Breast epithelium (tissue), 4 donors: ENCODE data around the gene OTOP3. TPM values are rescaled to one million over a fixed set of nuclear protein-coding genes. Genes with fewer than 3 reads are reported as not detected.

ENCODE experiments used
- DNase-seq, 2 donors: peaks; one replicate each; pipeline ENCODE4 v3.0.0-alpha.2; 2019; ENCODE audit warnings: low spot score in 2 of 2
- H3K27ac ChIP-seq, 2 donors: fragments of 200-600 bp; sonication (generic) in 1 of 2; one replicate each; pipeline ENCODE4 v1.5.1; 2016 to 2019; ENCODE audit warnings: mild to moderate bottlenecking in 1 of 2
- H3K27me3 ChIP-seq, 2 donors: fragments of 200-600 bp; sonication (generic) in 1 of 2; one replicate each; pipeline versions ENCODE4 v1.5.1 to v1.6.0; 2017 to 2019; ENCODE audit warnings: control low read depth in 1 of 2, mild to moderate bottlenecking in 1 of 2
- H3K36me3 ChIP-seq: fragments of 200-600 bp; one replicate; pipeline ENCODE4 v1.5.1; 2019
- H3K4me1 ChIP-seq, 2 donors: fragments of 200-600 bp; sonication (generic); one replicate each; pipeline ENCODE4 v1.5.1; 2016 to 2019; ENCODE audit warnings: control low read depth in 1 of 2
- H3K4me3 ChIP-seq, 3 donors: fragments of 200-600 bp; sonication (generic); 1 replicate in 2 of 3; 2 replicates in 1 of 3; pipeline ENCODE4 v1.5.1; 2016 to 2019; ENCODE audit warnings: mild to moderate bottlenecking in 3 of 3, moderate library complexity in 2 of 3
- H3K9me3 ChIP-seq, 2 donors: fragments of 200-600 bp; sonication (generic) in 1 of 2; one replicate each; pipeline ENCODE4 v1.5.1; 2016 to 2019; ENCODE audit warnings: control low read depth in 1 of 2
- POLR2A ChIP-seq: fragments of 450-650 bp; IDR thresholded peaks from one replicate; pipeline ENCODE4 v1.6.1; 2016; ENCODE audit warnings: antibody characterized with exemption, mild to moderate bottlenecking, moderate library complexity
- POLR2AphosphoS5 ChIP-seq, 3 donors: sonication (generic); formaldehyde crosslinking; IDR thresholded peaks; one replicate each; pipeline ENCODE4 v1.6.1; 2017; ENCODE audit warnings: antibody characterized with exemption in 3 of 3
- intact Hi-C: fragments of 100-400 bp; cut with DNase I; formaldehyde crosslinking; loops from one replicate; pipeline ENCODE4 v1.15.1; 2023; ENCODE audit warnings: low total_unique reads
- total RNA-seq, 3 donors: library from RNA; depleted of rRNA; stranded (reverse); fragments of >200 nt; gene quantifications; one replicate each; pipeline ENCODE4 v1.1.0, GENCODE V29; 2016
- TF ChIP-seq, protein P1 (sequence below), 3 donors: fragments of 450-650 bp; IDR thresholded peaks; one replicate each; pipeline ENCODE4 v1.5.1; 2016 to 2017; ENCODE audit warnings: antibody characterized with exemption in 3 of 3, mild to moderate bottlenecking in 3 of 3, moderate library complexity in 3 of 3

OTOP3 gene
- total RNA-seq, 3 donors from 2014 or later, result not detected

DNA sequence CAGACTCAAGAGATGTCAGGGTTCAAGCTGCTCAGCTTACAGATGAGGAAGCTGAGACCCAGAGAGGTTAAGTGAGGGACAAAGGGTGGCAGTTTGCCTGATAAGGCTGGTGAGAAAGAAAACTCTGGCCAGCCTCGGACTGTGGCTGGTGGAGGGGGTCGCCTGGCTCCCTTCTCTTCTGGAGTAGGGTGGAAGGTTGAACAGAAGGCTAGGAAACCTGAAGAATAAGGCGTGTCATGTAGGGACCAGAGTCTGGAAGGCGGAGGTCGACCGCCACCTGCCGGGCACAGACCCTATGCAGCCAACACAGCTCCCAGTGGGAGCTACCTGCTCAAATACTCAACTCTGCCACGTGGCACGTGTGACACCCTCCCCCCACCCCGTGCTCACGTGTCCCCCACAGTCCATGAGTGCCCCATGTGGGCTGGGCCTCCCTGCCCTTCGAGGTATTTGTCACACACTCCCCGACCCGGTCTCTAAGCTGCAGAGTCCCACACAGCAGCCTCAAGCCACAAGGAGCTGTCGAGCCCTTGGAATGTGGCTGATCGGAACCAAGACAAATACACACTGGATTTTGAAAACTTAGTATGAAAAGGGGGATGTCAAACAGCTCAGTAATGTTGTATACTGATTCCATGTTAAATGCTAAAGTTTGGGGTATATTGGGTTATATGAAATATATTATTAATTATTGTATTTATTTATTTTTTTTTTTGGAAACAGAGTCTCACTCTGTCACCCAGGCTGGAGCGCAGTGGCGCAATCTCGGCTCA, 25.1 kb downstream of the OTOP3 start:
- Histone ChIP-seq H3K27me3 (no peaks in the 10 kb centered on the region), H3K4me3 (no peak overlapping the region), H3K9me3 (no peaks in the 10 kb centered on the region), H3K4me1 (no peaks in the 10 kb centered on the region), H3K27ac (no peak overlapping the region), H3K36me3 (no peaks in the 10 kb centered on the region)
- intact Hi-C loops, result no loop called here
- DNase-seq, result no peak
- TF ChIP-seq POLR2AphosphoS5 (IDR thresholded peaks at IDR 0.05), result no peak
- no peak for TF ChIP-seq POLR2A
- TF ChIP-seq, protein P1, sequence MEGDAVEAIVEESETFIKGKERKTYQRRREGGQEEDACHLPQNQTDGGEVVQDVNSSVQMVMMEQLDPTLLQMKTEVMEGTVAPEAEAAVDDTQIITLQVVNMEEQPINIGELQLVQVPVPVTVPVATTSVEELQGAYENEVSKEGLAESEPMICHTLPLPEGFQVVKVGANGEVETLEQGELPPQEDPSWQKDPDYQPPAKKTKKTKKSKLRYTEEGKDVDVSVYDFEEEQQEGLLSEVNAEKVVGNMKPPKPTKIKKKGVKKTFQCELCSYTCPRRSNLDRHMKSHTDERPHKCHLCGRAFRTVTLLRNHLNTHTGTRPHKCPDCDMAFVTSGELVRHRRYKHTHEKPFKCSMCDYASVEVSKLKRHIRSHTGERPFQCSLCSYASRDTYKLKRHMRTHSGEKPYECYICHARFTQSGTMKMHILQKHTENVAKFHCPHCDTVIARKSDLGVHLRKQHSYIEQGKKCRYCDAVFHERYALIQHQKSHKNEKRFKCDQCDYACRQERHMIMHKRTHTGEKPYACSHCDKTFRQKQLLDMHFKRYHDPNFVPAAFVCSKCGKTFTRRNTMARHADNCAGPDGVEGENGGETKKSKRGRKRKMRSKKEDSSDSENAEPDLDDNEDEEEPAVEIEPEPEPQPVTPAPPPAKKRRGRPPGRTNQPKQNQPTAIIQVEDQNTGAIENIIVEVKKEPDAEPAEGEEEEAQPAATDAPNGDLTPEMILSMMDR (IDR thresholded peaks at IDR 0.05), result no peak

DNA sequence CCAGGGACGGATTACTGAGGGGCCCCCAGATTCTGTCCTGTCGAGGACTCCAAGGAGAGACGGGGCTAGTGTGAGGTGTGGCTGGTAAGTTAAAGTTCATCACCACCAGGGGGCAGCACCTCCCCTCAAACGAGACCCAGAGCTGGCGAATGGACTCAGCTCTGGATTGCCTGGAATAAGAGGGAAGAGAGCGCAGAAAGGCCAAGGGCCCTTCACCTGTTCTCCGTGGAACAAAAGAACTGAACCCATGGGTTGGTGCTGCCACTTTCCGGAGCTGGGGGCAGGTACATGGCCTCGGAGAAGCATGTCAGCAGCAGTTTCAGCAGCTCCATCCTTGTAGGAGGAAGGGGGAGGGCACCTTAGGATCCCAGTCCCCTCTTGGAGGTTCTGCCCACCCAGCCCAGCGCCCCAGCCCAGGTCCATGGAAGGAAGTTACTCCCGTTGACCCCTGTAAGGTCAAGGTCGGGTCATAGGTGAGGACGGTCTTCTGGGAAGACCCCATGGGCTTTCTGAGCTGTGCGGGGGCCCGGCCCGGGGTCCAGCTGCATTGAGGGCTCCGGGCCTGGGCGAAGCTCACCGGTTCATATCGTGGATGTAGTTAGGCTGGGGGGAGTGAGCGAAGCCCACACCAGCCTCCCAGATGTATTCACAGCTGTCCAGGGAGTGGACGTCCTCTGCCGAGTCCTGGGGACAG, 26.1 kb downstream of the OTOP3 start:
- Histone ChIP-seq H3K9me3 (no peaks in the 10 kb centered on the region), H3K27ac (no peak overlapping the region)

DNA sequence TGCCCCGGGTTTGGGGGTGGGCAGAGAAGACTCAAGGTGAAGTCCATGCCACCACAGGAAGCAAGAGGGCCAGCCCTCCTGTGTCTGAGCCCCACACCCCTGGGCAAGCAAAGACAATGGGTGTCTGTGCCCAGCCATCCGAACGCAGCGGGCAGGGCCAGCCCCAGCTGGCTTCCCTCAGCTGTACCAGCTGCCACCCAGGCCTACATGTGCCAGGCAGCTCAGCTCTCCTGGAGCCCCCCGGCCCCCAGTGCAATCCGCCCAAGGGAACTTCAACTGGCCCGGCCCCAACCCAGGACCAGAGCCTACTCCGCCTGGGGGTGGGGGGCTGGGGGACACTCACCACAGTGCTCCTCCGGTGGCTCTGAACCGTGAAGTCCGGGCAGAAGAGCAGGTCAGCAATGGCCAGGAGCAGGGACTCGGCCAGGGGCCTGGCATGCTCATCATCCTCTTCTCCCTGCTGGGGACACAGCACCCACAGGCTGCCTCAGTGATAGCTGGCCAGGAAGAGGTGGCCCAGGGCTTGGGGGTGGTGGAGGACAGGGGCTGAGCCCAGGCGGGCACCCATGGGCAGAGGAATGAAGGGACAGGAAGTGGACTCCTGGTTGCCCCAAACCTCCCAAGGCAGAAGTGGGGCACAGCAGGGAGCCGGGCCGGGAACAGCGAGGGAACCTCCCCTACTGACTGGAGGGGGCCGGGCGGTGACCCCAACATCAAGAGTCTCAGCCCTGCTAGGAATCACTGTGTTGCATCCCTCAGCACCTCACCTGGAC, 27.1 kb downstream of the OTOP3 start:
- no peak overlapping the region for H3K4me3 ChIP-seq
- no peak for TF ChIP-seq POLR2AphosphoS5 (IDR thresholded peaks at IDR 0.05)
- TF ChIP-seq, protein P1 (IDR thresholded peaks at IDR 0.05), result no peak
- TF ChIP-seq POLR2A, result no peak
- no peak for DNase-seq
- H3K27me3 ChIP-seq, result no peaks in the 10 kb centered on the region
- no peaks in the 10 kb centered on the region for H3K9me3 ChIP-seq
- H3K36me3 ChIP-seq, result no peaks in the 10 kb centered on the region
- intact Hi-C loops, result no loop called here
- peak overlapping the region in 1 of 2 donors; percentile 12 for H3K27ac ChIP-seq
- H3K4me1 ChIP-seq, result no peaks in the 10 kb centered on the region

More for the DNA sequence above, 26.1 kb downstream of the OTOP3 start:
- peak; percentile 85 to 92 for DNase-seq
- Histone ChIP-seq H3K4me1 (no peaks in the 10 kb centered on the region), H3K36me3 (no peaks in the 10 kb centered on the region), H3K27me3 (no peaks in the 10 kb centered on the region), H3K4me3 (no peak overlapping the region)
- intact Hi-C loops, result no loop called here
- TF ChIP-seq, protein P1 (IDR thresholded peaks at IDR 0.05), result peak; percentile 68 to 90 (median 78)
- TF ChIP-seq POLR2A, result no peak

DNA sequence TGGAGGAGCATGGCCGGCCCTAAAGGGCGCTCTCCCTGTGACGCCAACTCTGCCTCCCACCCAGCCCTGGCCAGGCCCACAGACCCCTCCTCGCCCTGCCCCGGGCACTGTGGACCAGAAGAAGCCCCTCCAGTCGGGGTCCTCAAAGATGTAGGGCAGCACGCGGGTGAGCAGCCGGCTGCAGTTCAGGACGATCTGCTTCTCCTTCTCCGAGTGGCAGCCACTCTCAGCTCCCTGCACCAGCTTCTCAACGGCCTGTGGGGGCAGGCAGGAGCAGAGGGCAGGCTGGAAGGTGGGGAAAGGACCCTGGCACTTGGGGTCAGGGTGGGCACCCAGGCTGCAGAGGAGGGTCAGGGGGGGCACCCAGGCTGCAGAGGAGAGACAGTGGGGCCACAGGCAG, 28.0 kb downstream of the OTOP3 start:
- H3K9me3 ChIP-seq, result no peaks in the 10 kb centered on the region
- H3K4me3 ChIP-seq, result no peak overlapping the region
- no peak for DNase-seq
- H3K27me3 ChIP-seq, result no peaks in the 10 kb centered on the region
- H3K36me3 ChIP-seq, result no peaks in the 10 kb centered on the region
- no peak overlapping the region for H3K27ac ChIP-seq
- TF ChIP-seq POLR2AphosphoS5 (IDR thresholded peaks at IDR 0.05) (no peak), POLR2A (no peak)
- TF ChIP-seq, protein P1 (IDR thresholded peaks at IDR 0.05), result no peak
- H3K4me1 ChIP-seq, result peaks cover 0 to under 1% of the 10 kb centered on the region in 2 donors
- intact Hi-C loops, result no loop called here
